Suprapubic skin (tissue), 3 donors: ENCODE data around the gene SLC17A8.

Experiments used
- POLR2AphosphoS5 ChIP-seq, 3 donors: sonication (generic); formaldehyde crosslinking; IDR thresholded peaks; one replicate each; pipeline ENCODE4 v1.6.1; 2017; ENCODE audit warnings: antibody characterized with exemption in 3 of 3
- TF ChIP-seq, protein P1 (sequence below), 2 donors: fragments of 200-600 bp in 1 of 2; fragments of 450-650 bp in 1 of 2; sonication (generic) in 1 of 2; IDR thresholded peaks; one replicate each; pipeline ENCODE4 v1.5.1; 2016 to 2019; ENCODE audit warnings: antibody characterized with exemption in 2 of 2, mild to moderate bottlenecking in 1 of 2, moderate library complexity in 1 of 2

DNA sequence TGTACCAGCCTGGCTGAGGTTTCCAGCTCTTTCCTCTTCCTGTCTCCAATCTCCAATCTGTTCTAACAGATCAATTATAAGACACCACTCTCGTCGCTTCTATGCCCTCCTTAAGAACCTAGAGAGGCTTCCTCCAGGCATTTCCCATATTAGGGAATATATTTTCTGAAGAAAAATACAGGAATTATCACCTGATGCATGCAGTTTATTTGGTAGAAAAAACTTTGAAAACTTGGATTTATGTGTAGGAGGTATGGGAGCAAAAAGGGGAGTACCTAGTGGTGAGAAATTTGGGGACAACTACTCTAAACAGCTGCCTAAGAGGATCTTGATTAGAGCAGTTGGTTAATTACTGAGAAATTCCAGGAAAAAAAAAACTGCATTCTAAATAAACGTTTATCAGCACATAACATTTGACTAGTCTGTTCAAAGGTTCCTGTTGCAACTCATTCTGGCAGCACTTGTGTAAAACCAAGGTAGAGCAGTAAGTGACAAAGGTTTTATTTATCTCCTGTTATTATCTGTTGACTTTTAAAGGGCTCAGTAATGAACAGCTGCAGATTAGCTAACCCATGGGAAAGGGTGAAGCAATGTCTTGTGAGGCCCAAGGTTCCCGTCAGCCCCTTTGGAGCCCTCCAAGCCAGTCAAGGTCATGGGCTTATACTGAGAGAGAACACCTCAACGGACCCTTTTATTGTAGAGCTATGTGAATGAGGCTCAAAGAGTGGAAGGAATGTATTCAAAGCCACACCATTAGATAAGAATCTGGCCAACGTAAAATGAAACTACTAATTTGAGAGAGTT, 80.4 kb downstream of the SLC17A8 start:
- no peak for TF ChIP-seq POLR2AphosphoS5 (IDR thresholded peaks at IDR 0.05)
- TF ChIP-seq, protein P1, sequence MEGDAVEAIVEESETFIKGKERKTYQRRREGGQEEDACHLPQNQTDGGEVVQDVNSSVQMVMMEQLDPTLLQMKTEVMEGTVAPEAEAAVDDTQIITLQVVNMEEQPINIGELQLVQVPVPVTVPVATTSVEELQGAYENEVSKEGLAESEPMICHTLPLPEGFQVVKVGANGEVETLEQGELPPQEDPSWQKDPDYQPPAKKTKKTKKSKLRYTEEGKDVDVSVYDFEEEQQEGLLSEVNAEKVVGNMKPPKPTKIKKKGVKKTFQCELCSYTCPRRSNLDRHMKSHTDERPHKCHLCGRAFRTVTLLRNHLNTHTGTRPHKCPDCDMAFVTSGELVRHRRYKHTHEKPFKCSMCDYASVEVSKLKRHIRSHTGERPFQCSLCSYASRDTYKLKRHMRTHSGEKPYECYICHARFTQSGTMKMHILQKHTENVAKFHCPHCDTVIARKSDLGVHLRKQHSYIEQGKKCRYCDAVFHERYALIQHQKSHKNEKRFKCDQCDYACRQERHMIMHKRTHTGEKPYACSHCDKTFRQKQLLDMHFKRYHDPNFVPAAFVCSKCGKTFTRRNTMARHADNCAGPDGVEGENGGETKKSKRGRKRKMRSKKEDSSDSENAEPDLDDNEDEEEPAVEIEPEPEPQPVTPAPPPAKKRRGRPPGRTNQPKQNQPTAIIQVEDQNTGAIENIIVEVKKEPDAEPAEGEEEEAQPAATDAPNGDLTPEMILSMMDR (IDR thresholded peaks at IDR 0.05) = no peak
